LNCAP (cell line): ENCODE data around the gene GRID1.

Source experiments
- CTCF ChIP-seq: fragments of 450-650 bp; IDR thresholded peaks from 2 replicates; pipeline ENCODE4 v1.5.1; 2017; ENCODE audit warnings: mild to moderate bottlenecking

Gene GRID1

GRCh38 chr10:86389441-86390193, 23.0 kb upstream of the GRID1 start:
- no peak for TF ChIP-seq CTCF

GRCh38 chr10:86388119-86388704, 21.6 kb upstream of the GRID1 start:
- TF ChIP-seq CTCF: no peak

GRCh38 chr10:86387178-86387794, 20.7 kb upstream of the GRID1 start:
- no peak for TF ChIP-seq CTCF

- no peak for TF ChIP-seq CTCF
Measured at GRCh38 chr10:86385806-86386205, 19.2 kb upstream of the GRID1 start.

GRCh38 chr10:86377797-86378146, 11.2 kb upstream of the GRID1 start:
- TF ChIP-seq CTCF: no peak

- peak; percentile 70 for TF ChIP-seq CTCF
Measured at GRCh38 chr10:86376852-86377796, 10.5 kb upstream of the GRID1 start.

GRCh38 chr10:86376403-86376802, 9.8 kb upstream of the GRID1 start:
- no peak for TF ChIP-seq CTCF
